G401 (cell line): ENCODE results near the gene FUNDC2. TPM values are rescaled to one million over a fixed set of nuclear protein-coding genes. Genes with fewer than 3 reads are reported as not detected.
"Not testable (repeated sequence)": the region's sequence is repeated elsewhere in the genome, so short reads cannot be mapped to it uniquely, and the experiment has no call there.

ENCODE experiments used
- DNase-seq: peaks from one replicate; pipeline ENCODE4 v3.0.0-alpha.2; 2015; ENCODE audit warnings: low spot score
- in situ Hi-C: cut with HindIII; loops from 2 replicates; pipeline ENCODE4 v1.10.0; 2016; ENCODE audit warnings: low sequenced_read_pairs, mixed read lengths
- total RNA-seq: library from RNA; depleted of rRNA; stranded (reverse); fragments of >200 nt; shearing (Covaris generic); gene quantifications from 2 replicates; pipeline ENCODE4 v1.2.3, GENCODE V29; 2014; rRNA removed

The FUNDC2 gene, protein sequence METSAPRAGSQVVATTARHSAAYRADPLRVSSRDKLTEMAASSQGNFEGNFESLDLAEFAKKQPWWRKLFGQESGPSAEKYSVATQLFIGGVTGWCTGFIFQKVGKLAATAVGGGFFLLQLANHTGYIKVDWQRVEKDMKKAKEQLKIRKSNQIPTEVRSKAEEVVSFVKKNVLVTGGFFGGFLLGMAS
- 44.2 and 69.2 TPM in 2 replicates for total RNA-seq

- in situ Hi-C loops = no loop called here
- DNase-seq = peak; percentile 87
Measured at GRCh38 chrX:155026727-155027508, at the start of gene FUNDC2. TSS of gene FUNDC2 (plus strand) at chrX:155026844. CDS start at chrX:155026939, 95 bp downstream.

- in situ Hi-C loops = no loop called here
- no peak for DNase-seq
Measured at GRCh38 chrX:154979629-154980028, 47.0 kb upstream of the FUNDC2 start.

- peak; percentile 63 for DNase-seq
- in situ Hi-C loops = no loop called here
Measured at GRCh38 chrX:154980330-154981115, 46.1 kb upstream of the FUNDC2 start.

- DNase-seq = no peak
- in situ Hi-C loops = no loop called here
Measured at GRCh38 chrX:154981116-154981411, 45.6 kb upstream of the FUNDC2 start.

GRCh38 chrX:154986826-154987575 lies 39.6 kb upstream of the FUNDC2 start:
- no peak for DNase-seq
- in situ Hi-C loops = no loop called here

GRCh38 chrX:154987940-154988339 lies 38.7 kb upstream of the FUNDC2 start:
- in situ Hi-C loops = no loop called here
- DNase-seq = no peak

GRCh38 chrX:154988719-154989118 lies 37.9 kb upstream of the FUNDC2 start:
- in situ Hi-C loops = no loop called here
- no peak for DNase-seq

GRCh38 chrX:154990496-154990895 lies 36.1 kb upstream of the FUNDC2 start:
- no peak for DNase-seq
- in situ Hi-C loops = no loop called here

DNA sequence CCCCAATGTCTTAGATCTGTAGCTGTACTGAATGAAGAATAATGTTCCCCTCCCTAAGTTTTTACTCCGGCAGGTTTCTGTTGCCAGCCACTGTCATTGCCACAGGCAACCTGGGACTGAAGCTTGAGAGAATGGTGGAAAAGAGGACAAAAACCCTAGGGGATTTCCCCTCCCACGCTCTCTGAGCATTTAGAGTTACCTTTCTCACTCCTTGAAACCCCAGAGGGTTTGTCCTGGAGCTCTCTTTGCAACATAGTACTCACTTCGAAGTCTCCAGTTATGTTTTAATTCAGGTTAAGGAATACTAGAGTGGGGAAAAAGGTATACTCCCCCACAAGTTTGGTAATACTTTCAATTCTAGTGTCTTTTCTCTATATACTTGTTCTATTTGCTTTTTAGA lies 35.6 kb upstream of the FUNDC2 start:
- in situ Hi-C loops = no loop called here
- DNase-seq = no peak

DNA sequence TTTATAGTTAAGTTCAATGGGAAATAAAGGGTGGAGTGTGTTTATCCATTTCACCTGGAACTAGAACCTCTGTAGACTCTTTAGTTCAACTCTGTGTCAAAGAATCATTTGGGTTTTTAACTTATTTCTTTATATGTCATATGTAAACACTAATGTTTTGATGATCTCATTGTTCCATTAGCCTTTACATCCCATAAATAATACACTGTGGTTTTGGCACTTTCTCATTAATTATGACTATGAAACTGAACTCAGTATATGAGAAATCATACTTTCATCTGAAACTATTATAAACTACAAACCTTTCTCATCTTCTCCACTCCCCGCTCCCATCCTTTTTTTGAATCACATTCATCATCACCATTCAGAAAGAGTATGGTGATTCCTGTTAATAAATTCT lies 35.2 kb upstream of the FUNDC2 start:
- in situ Hi-C loops = no loop called here

DNA sequence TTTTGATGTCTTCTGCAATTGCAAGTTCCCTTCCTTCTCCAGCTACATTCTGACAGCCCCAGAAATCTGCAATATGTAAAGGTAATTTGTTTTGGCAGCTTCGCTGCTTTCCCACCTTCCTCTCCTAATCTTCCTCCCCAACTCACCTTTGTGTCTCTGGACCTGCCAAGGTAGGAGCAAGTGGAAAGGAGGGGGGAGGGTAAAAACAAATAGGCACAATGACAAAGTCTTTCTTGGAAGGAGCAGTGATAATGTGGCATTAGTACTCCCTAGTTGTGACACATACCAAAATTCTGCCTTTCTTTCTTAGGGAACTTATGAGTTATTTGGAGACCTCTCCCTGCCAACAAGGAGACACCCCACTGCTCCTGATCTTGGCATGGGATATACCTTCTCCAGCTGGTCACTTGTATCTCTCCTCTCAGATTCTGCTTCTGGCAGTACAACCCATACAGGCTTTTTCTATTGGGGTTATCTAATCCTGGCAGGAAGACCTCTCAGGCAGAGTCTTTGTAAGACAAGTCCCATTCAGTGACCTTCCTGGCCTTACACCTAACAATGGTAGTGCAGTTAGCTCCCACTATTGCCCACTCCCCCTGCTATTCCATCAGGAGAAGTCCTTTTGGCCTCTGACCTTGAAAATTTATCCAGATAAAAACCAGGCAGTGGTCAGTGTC lies 28.3 kb upstream of the FUNDC2 start:
- in situ Hi-C loops = no loop called here
- peak; percentile 0 for DNase-seq

More for the DNA sequence above, 35.2 kb upstream of the FUNDC2 start:
- no peak for DNase-seq

DNA sequence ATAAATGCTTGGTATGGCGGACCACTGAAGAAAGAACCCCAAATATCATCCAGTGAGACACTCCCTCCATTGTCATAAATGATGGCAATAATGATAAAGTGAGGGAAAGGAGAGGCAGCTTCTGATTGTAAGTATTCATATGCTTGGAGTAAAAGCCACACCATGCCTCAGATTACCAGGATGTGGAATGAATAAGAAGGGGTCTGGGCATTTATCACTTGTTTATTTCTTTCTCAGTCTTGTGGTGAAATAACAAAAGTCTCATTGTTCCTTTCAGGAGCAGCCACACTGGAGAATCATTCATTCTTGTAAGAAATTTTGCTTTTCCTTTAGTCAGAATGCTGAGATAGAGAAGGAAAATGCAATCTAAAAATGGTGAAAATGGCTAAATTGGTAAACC lies 25.8 kb upstream of the FUNDC2 start:
- no peak for DNase-seq
- in situ Hi-C loops = no loop called here

- DNase-seq = no peak
- in situ Hi-C loops = no loop called here
Measured at GRCh38 chrX:155001873-155002272, 24.8 kb upstream of the FUNDC2 start.

GRCh38 chrX:155005190-155005589 lies 21.5 kb upstream of the FUNDC2 start:
- no peak for DNase-seq
- in situ Hi-C loops = no loop called here

GRCh38 chrX:155006379-155006778 lies 20.3 kb upstream of the FUNDC2 start:
- in situ Hi-C loops, DNase-seq: not testable (repeated sequence)

DNA sequence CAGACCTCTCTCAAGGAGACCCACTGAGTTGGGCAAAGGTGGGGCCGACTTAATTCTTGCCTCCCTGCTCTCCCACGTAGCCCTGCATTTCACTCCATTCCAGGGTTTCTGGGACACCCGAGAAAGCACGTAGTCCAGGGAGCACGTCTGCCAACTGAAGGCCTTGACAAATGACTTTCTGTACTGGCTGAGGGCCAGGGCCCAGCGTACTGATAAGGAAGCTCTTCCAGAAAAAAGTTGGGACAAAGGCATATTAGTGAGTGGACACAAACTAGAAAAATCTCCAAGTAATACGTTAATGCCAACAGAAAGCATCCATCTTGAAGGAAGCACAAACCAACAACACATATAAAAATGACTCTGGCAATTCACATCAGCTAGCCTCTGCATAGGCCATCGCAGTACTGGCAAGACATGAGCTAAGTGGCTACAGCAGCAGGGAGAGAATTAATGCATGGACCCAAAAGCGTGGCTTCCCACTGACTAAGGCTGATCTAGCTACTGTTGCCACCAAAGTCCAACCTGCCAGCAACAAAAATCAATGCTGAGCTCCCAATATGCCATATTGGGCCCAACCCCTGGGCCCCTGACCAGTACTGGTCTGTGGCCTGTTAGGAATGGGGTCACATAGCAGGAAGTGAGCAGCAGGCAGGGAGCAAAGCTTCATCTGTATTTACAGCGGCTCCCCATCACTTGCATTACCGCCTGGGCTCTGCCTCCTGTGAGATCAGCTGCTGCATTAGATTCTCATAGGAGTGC lies 19.6 kb upstream of the FUNDC2 start:
- in situ Hi-C loops, DNase-seq: not testable (repeated sequence)

DNA sequence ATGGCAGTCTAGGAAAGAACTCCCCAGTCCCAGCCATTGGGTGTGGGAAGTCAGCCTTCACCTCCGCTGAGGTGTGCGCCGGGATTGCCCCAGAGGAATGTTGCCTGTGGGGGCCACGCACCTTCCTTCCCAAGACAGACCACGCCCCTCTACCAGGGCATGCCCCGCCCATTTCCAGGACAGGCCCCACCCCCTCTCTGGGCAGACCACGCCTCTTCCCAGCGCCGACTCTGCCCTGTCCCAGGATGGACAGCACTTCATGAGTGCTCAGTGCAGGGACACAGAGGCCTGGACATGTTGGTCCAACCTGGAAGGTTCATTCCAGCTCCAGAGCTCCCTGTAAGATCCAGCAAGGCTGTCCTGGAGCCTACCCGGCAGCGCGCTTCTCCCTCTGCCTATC lies 18.1 kb upstream of the FUNDC2 start:
- DNase-seq, in situ Hi-C loops: not testable (repeated sequence)

DNA sequence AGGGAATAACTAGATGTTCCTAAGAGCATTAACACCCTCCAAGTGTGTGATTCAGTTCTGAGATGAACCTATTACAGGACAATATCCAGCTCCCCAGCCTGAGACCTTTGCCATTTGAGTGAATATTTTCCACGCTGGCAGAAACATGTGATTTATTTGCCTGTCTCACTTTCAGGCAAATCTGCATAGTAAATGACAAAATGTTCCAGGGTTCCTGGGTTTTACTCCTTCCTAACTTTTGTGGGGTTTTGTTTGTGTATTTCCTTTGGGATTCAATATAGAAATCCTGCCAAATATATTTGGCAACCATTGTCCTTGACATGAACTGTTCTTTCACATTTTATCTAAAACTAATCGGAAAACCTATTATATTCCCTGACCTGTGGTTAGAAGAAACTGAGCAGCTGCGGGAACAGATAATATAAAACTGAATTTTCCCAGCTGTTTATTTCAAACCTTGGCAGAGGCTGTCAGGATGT lies 16.6 kb upstream of the FUNDC2 start:
- DNase-seq = no peak
- in situ Hi-C loops = no loop called here
